Measurements from ENCODE around the gene GOLGA6L10.
"Not testable (repeated sequence)": the region's sequence is repeated elsewhere in the genome, so short reads cannot be mapped to it uniquely, and the experiment has no call there.

The GOLGA6L10 gene

DNA sequence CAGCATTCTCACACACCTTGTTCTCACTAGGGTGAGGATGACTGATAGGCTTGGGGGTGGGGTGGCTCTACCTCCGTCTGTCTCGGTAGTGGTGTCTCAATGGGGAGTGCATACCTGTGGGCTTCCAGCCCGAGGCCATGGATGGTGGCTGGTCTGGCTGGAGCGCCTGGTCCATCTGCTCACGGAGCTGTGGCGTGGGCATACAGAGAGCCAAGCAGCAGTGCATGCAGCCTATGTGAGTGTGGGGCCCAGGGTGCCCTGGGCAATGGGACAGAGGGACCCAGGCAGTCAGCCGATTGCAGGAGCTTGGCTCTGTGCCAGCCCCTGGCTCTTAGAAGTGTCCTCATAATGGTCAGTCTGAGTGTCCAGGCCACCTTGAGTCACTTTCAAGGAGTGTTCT, 31.8 kb downstream of the GOLGA6L10 start:
- H3K4me3 ChIP-seq (ENCODE audit: low read depth, low read length); DNase-seq (ENCODE audit: low read depth); in situ Hi-C loops (cut with HindIII; ENCODE audit: low sequenced_read_pairs): not testable (repeated sequence)

DNA sequence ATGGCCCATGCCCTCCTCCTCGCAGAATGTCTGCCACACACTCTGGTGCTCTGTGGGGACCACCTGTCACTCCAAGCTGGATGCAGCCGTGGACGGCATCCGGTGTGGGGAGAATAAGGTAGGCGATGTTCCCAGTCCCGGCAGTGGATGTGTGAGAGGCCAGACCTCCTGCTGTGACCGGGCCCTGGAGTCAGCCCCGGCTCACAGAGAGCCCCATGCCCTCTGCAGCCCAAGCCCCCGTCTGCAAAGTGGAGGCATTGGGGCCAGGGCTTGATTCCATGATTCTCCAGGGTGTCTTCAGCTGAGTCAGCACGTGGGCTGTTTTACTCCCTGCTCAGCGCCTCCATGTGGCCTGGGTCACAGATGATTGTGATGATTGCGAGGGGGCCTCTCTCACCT, 32.2 kb downstream of the GOLGA6L10 start:
- H3K4me3 ChIP-seq (ENCODE audit: low read depth, low read length), result no peak overlapping the region
- in situ Hi-C loops (cut with HindIII; ENCODE audit: low sequenced_read_pairs), result no loop called here
- TF ChIP-seq, protein P1, sequence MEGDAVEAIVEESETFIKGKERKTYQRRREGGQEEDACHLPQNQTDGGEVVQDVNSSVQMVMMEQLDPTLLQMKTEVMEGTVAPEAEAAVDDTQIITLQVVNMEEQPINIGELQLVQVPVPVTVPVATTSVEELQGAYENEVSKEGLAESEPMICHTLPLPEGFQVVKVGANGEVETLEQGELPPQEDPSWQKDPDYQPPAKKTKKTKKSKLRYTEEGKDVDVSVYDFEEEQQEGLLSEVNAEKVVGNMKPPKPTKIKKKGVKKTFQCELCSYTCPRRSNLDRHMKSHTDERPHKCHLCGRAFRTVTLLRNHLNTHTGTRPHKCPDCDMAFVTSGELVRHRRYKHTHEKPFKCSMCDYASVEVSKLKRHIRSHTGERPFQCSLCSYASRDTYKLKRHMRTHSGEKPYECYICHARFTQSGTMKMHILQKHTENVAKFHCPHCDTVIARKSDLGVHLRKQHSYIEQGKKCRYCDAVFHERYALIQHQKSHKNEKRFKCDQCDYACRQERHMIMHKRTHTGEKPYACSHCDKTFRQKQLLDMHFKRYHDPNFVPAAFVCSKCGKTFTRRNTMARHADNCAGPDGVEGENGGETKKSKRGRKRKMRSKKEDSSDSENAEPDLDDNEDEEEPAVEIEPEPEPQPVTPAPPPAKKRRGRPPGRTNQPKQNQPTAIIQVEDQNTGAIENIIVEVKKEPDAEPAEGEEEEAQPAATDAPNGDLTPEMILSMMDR (IDR thresholded peaks at IDR 0.05; ENCODE audit: low read depth, low read length, missing control alignments), result no peak

DNA sequence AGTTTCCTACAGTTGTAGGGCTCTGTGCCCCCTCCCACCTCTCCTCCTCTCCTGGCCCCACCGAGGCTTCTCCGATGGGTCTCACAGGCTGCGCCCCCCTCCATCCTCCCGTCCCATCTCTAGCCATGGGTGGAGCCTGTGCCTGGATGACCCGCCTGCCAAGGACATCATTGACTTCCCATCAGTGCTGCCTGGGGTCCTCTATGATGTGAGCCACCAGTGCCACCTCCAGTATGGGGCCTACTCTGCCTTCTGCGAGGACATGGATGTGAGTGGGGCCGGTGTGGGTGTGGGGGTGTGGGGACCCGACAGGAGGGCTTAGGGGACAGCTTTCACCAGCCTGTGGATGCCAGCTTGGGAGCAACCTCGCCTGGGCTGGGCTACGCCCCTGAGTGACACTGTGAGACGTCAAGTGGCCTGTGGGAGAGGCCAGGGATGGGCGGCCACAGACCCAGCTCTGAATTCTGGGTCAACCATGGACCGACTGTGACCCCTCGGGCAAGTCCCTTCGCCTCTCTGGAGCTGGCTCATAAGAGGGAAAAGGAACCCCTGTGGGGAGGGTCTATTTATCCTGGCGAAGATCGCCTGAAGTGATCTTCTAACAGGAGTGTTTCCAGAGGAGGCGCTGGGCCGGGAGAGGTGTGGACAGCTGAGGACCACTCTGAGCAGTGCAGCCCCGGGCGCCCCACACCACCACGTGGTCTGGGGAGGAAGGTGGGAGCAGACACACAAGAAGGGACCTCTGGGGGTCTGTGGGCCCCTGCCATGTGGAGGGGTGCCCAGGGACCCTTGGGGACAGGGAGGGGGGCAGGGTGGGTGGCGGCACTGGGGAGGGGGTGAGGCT, 32.8 kb downstream of the GOLGA6L10 start:
- in situ Hi-C loops (cut with HindIII; ENCODE audit: low sequenced_read_pairs); H3K4me3 ChIP-seq (ENCODE audit: low read depth, low read length); DNase-seq (ENCODE audit: low read depth): not testable (repeated sequence)

More for the DNA sequence above, 32.2 kb downstream of the GOLGA6L10 start:
- no peak for DNase-seq (ENCODE audit: low read depth)

DNA sequence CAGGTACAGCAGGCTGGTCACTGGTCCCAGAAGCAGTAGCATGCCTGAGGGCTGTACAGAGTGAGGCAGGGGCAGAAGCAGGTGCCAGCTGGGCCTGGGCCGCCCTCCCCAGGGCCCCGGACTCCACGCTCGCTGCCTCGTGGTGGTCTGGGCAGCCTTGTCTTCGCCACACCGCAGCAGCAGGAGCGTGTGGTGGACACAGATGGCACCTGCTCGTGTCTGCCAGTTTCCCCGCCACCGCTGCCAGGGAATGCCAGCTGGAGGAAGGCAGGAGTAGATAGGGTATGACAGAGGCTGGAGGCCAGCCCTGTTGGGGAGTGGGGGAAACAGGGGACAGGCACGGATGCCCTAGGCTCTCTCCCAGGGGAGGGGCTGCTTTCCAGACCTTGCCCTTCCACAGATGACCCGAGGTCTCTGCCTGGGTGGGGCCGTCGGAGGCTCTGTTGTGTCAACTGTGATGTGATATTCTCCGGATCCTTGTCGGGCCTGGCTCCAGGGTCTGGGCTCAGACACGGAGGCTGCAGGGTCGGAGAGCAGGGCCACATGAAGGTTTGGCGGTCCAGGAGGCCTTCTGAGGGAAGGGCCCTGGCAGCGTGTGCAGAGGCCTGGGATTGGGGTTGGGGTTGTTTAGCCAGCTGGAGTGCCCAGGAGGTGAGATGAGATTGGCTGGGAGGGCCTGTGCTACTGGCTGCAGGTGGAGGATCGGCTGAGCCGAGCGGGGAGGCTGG, 33.6 kb downstream of the GOLGA6L10 start:
- TF ChIP-seq, protein P1 (IDR thresholded peaks at IDR 0.05; ENCODE audit: low read depth, low read length, missing control alignments), result no peak
- no peak overlapping the region for H3K4me3 ChIP-seq (ENCODE audit: low read depth, low read length)
- in situ Hi-C loops (cut with HindIII; ENCODE audit: low sequenced_read_pairs), result no loop called here
- no peak for DNase-seq (ENCODE audit: low read depth)

DNA sequence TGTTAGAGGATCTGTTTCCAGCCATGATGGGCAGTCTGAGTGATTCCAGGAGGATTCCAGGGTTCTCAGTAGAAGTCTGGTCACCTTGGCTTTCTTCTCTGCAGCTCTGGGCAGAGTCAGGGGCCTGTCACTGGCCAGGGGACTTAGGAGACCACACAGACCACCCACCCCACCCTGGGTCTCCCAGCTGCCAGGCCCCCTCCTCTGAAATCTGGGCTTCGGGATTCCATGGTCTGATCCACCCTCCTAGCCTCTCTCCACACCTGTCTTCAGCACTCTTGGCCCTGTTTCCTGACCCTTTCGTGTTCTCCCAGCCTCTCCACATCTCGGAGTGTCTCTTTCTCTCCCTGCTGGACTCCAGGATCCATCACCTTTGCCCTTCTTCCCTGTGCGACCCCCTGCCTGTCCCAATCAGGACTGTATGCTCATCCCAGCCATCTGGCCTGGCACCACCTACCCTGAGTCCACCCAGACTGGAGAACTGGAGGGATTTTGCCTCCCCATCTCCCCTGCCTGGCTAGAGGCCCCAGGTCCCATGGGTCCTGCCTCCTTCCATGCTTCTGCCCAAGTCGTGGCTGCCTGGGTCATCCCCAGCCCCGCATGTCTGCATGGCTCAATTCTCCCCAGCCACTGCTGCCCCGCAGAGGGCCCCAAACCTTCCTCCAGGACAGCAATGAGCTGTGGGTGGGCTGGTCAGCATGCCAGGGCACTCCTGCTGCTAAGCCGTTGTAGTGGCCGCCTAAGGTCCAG, 34.3 kb downstream of the GOLGA6L10 start:
- in situ Hi-C loops (cut with HindIII; ENCODE audit: low sequenced_read_pairs), result no loop called here
- H3K4me3 ChIP-seq (ENCODE audit: low read depth, low read length), result no peak overlapping the region
- DNase-seq (ENCODE audit: low read depth), result no peak
- TF ChIP-seq, protein P1 (IDR thresholded peaks at IDR 0.05; ENCODE audit: low read depth, low read length, missing control alignments), result no peak

DNA sequence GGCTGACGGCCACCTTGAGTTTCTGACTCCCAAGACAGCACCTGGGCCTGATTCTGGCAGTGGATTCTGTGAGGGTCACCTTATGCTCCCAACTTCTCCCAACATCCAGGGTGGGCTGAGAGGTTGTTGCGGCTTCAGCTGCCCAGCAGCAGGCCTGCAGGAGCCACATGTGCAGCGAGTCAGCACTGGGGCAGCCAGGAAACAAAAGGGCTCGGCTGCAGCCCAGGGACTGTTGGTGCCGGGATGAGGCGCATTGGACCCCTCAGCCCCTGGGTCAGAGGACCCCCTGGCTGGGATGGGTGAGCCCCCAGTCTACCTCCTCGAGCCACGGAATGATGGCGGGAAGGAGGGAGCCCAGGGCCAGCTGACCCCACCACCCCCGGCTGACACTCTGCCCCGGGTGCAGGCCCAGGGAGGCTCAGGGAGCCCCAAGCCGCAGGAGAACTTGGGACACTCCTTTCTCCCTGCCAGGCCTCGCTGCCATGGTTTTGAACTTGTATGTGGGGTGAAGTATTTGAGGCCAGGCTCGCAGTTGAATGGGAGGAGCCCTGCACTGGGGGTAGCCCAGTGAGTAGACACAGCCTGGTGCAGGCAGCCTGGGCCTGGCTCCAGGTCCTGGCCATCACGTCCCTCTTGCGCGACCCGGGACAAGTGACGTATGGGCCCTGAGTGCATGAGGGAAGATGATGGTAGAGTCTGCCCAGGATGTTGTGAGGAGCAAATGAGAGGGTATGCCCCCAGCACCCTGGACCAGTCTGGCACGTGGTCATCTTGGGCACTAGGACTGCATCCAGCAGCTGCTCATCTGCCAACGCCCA, 35.1 kb downstream of the GOLGA6L10 start:
- DNase-seq (ENCODE audit: low read depth); in situ Hi-C loops (cut with HindIII; ENCODE audit: low sequenced_read_pairs); H3K4me3 ChIP-seq (ENCODE audit: low read depth, low read length): not testable (repeated sequence)

DNA sequence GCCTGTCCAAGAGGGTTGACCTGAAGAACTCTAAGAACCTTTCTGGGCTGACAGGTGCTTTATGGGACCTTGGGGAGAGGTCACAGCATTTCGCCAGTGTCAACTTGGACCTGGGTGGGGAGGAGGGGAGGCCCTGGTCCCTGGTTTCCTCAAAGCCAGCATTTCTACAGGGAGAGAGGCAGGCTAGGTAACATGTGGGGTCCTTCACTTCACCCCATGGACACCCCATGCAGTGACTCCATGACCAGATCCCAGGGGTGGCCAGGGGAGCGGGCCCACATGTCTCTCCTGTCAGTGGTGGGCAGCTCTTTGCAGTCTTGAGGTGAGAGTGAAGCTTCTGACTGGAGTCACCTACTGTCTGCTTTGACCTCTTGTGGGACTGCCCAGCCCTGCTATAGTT, 35.8 kb downstream of the GOLGA6L10 start:
- H3K4me3 ChIP-seq (ENCODE audit: low read depth, low read length), result no peak overlapping the region
- TF ChIP-seq, protein P1 (IDR thresholded peaks at IDR 0.05; ENCODE audit: low read depth, low read length, missing control alignments), result no peak
- no peak for DNase-seq (ENCODE audit: low read depth)
- in situ Hi-C loops (cut with HindIII; ENCODE audit: low sequenced_read_pairs), result no loop called here

Data from astrocyte of the cerebellum (primary cell).